ENCODE measurements around the gene AJM1.

- TF ChIP-seq ESRRG (CRISPR knock-in tag; IDR thresholded peaks at IDR 0.05) (no peak), POU6F1 (CRISPR knock-in tag; IDR thresholded peaks at IDR 0.05; ENCODE audit: borderline replicate concordance, low read depth) (no peak), ZC3H10 (CRISPR knock-in tag; IDR thresholded peaks at IDR 0.05) (no peak), PATZ1 (CRISPR knock-in tag; IDR thresholded peaks at IDR 0.05; ENCODE audit: borderline replicate concordance) (no peak), ZFP30 (CRISPR knock-in tag; IDR thresholded peaks at IDR 0.05) (no peak), RARB (CRISPR knock-in tag; IDR thresholded peaks at IDR 0.05) (no peak), ZNF70 (CRISPR knock-in tag; IDR thresholded peaks at IDR 0.05) (no peak), ZNF565 (CRISPR knock-in tag; conservative IDR thresholded peaks at IDR 0.05; ENCODE audit: low read depth) (no peak), PPARA (CRISPR knock-in tag; IDR thresholded peaks at IDR 0.05; ENCODE audit: borderline replicate concordance) (no peak)
Measured at GRCh38 chr9:136847088-136847825, 5.0 kb downstream of the AJM1 start.

All from SK-N-SH treated with all-trans-retinoic acid at 6 μM for 48 hours (cell line).